CD4-positive, alpha-beta T cell treated with Interleukin-12 subunit alpha and Interleukin-12 subunit beta, for 1 hour (primary cell): ENCODE data around the gene MBP.

Experiments
- DNase-seq: peaks from one replicate; pipeline ENCODE4 v3.0.0-alpha.2; 2020

The MBP gene

DNA sequence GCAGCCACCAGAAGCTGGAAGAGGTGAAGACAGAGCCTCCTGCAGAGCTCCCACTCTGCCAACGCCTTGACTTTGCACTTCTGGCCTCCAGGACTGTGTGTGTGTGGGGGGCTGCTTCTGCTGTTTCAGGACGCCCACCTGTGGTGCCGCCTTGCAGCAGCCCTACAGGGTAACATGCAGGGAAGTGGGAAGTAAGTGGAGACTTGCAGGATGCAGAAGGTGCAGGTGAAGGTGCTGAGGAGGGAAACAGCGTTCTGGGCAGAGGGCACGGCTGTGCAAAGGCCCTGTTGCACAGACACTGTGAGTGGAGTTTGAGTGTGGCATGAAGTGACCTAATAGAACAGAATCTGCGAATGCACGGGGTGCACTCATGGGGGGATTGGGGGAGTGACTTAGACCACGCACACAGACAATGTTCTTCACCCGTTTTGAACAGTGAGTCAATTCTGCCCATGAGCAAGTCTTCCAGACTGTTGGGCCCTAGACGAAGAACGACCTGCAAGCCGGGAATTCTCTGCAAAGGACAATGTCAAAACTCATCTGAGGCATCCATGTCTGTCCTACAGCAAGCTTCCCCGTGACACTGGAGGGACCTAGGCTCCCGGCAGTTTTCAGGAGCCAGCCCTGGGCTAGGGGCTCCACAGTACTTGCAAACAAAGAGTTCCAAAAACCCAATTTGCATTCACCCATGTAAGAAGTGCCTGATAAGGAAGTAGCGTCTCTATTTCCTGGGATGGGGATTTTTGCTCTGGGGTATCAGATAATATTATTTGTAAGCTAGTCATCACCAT is 19.0 kb downstream of the MBP start:
- DNase-seq, result no peak

DNA sequence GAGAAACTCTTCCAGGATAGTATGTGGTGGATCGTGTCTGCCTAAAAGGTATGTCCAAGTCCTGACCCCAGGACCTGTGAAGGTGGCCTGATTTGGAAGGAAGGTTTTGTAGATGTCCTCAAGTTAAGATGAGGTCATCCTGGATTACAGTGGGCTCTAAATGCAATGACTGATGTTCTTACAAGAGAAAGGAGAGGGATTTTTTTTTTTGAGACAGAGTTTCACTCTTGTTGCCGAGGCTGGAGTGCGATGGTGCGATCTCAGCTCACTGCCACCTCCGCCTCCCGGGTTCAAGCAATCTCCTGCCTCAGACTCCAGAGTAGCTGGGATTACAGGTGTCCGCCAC is 19.9 kb downstream of the MBP start:
- DNase-seq, result no peak

DNA sequence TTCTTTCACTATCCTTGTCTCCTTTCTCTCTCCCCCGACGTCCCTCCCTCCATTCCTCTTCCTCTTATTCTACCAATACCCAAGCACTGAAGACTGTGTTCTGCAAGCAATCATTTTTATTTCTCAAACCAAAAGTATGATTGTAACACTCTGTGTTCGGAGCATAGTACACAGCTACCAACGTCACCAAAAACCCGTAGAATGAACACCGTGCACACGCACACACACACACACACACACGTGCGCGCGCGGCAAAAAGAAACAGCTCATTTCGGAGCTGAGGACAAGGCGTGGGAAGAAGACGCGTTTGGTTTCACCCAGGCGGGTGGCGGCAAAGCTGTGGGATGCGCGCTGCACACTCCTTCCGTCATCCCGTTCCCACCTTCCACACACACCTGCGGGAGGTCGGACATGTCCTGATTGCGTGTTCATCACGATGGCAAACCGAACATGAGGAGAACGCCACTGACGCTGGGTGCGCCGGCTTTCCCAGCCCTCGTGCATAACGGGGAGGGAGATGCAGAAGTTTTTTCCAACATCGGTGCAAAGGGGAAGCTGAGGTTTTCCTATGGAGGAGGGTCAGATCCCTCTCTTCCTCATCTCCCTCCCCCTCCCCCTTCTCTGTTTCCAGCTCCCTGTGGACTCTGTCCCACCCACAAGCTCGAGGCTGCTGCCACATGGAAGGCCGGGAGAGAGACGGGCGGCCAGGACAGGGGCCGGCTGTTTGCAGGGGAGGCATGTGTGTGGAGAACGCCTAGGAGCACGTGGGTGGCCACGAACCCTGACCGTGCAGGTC is 20.4 kb downstream of the MBP start:
- DNase-seq, result no peak

DNA sequence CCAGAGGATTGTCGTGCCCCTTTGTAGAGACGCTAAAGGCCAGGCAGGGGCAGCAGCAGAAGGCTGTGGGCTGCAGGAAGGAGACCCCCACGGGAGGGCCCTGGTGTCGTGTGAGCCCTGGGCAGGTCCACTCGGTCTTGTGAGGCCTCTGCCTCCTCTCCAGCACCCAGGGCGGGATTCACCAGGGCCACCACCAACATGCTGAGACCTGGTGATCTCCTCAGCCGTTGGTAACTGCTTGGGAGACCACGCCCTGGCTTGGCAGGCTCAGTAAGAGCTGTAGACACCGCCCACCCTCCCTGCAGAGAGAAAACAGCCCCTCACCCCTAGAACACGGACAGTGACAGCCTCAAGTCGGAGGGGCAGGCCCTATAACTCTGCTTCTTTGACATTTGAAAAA is 21.1 kb downstream of the MBP start:
- DNase-seq, result no peak

DNA sequence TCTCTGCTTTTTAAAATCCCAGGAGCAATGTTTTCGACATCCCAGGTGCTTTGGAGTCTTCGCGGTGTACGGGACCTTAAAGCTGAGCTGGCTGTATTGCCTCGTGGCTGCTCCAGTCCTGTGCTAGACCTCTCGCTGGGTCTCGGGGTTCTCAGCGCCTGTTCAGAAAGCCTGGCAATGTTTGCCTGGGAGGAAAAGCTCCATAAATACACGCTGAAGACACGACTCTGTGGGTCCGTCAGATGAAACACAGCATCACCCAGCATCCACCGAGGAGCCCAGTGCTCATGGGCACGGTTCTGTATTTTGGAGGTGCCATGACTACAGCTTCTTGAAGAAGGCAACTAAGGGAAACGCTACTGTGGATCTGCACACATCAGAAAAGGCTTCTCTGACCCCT is 21.6 kb downstream of the MBP start:
- DNase-seq, result no peak

DNA sequence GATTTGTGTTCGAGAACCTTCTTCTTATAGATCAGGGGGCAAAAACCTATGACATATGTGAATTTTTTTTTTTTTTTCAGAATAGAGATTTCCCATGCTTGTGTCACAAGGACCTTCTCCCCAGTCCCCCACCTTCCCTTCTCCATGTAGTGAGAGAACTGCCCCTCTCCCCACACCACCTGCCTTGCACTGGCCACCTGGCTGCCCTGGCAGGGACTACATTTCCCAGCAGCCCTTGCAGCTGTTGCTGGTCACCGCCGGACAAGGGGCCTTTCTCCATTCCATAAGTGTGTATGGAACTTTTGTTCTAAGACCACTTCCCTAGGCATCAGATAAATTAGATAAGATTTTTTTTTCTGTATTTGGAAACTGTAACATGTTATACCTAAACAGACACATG is 22.2 kb downstream of the MBP start:
- no peak for DNase-seq

DNA sequence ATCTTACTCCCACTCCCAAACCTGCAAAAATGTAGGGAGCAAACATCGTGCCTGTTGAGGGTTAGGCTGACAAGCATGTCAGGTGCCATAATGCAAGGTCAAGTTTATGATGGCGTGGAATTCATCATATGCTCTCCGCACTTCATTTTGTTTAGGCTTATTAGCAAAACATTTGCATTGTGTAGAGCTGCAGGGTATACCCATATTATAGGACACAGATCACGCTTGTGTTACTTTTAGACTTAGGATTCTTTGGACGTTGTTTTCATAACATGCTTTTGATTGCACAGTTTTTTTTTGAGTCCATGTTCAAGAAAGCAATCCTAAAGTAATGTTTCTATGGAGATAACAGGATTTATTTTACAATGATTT is 22.9 kb downstream of the MBP start:
- no peak for DNase-seq

DNA sequence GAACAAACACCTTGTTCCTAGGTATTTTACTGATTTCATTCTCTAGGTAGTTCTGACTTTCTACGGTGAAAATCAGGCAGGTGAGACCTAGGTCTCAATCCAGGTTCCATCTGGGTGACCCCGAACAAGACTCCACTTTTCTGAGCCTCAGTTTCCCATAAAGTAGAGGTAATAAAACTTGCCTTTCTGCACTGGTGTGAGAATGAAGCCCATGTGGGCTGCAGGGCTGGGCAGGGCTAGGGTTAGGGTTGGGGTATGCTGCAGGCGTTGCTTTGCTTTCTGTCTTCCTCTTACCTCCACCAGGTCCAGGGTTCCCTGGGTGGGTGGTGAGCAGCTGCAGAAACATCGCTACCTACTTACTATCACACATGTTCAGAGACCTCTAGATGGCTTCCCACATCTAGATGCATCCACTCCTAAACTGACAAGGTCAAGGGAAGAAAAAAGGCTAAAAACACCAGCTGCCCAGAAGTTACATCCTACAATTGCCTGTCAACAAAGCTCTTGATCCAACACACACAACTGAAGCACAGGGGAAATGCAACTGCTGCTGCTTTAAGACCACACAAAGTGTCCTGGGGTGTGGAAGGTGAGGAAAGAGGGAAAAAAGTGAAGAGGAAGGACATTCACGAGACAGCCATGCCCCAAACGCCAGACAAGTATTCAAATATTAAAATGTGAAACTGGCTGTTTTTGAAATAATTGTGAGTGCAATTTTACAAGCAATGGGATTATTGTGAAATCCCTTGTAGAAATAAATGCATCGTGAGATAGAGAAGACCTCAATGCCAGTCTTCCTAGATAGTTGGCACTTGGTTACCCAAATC is 23.5 kb downstream of the MBP start:
- no peak for DNase-seq

DNA sequence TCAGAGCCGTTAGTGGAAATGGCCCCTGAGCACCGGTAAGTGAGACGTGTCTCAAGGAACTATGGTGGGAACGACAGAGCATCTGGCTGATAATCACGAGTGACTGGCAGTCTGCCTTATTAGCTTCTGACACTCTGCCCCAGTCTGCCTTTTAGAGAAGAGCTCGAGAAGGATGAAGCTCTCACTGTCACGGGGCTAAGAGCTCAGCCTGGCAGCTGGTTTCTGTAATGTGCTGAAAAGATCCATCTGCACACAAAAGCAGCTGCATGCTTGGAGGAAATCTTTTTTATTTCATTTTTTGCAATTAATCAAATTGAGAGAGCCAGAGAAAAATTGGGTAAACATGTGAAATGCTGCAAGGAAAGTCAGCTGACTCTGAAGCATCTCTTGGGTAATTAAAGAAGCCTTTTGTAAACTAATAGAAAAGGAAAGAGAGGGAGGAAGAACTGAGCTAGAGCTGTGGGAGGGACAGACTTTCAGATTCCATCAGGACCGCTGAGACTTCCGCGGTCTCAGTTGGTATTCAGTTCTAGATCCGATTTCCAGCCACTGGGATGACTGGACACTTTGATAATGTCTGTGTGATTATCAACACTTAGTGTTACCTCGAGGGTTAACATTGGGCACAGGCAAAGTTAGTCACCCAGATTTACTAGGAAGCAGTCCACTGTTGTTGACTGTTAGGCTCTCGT is 24.4 kb downstream of the MBP start:
- DNase-seq, result no peak

DNA sequence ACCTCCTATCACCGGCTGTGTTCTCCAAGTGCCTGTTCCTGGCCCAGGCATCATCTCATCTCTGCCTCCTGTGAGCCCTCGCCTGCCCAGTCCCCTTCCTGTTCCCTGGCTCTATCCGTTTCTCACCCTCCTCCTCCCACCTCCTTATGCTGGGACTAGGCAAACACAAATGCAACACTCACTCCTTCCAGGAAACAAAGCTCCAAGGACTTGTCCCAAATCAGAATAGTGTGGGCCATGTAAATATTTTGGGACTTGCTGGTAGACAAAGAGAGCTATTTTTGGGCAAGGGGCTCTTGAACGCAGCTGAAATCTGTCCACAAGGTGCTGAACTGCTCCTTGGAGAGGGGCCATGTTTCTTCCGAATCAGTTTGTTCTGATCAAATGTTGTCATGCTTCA is 25.3 kb downstream of the MBP start:
- no peak for DNase-seq

DNA sequence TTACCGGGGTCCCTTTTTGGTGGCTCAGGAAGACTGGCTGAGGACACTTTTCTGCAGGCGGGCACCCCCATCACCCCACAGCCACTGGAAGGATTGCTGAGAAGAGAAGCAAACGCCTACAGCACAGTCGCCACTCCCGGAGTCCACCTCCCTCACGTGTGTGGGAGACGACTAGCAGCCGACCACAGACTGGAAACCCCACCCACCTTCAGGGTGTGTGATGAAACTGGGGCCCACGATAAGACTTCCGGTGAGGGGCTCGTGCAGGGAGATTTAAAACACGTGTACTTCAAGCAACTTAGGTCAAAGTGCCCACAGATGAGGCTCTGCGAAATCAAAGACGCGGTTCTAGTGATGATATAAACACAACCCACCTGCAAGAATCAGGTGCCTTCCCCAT is 26.3 kb downstream of the MBP start:
- DNase-seq, result peak; percentile 86

DNA sequence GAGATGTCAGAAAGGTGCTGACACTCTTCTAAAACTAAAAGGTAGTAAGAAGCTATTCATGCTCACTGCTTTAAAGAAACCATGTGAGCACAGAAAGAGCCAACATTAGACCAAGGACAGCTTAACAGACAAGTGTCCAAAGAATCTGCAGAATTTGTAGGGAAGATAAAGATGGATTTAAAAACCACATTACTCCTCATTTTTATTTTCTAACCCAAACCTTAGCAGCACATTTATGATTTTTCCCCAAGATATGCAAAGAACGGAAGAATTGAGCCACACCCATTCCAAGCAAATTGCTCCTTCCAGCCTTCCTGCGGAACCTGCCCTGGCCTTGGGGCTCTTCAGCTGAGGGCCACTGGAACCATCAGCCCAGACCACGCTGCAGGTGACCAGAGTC is 26.9 kb downstream of the MBP start:
- DNase-seq, result no peak

DNA sequence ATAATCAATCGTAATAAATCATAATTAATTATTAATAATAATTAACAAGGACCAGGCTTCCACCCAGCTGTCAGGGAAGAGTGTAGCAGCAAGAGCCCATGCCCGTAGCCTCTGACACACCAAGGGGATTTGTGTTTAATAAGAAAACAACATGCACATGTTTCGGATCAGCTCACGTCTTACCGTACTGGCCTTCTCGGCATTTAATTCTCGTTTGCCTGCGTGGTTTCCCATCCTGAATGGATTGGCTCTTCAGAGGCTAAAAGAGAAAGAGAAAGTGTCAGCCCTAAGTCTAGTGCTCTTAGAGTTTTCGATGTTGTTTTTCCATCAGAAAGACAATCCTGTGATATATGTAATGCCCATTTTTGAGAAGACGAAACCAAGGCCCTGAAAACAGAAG is 27.6 kb downstream of the MBP start:
- peak; percentile 45 for DNase-seq

DNA sequence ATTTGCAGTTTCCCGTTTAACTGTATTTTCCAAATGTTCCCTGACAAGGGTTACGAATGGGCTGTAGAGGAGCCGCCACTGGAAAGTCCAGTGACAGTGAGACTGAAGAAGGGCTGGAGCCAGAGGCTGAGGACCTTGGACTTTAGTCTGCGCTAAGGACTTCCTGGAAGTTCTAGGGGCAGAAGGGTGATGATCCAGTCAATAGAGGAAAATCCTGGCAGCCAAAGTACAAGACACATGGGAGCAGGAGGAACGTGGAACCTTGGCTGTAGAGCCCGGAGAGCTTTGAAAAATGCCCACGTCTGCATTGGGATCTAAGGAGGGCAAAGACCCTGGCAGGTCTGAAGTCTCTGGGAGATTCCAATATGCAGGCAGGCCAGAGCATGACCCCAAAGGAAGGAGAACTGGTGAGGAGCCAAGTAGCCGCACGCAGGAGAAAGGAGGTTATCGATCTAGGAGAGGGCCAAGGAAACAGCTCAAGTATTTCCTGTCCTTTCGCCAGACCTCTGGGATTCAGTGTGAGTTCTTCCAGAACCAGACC is 28.5 kb downstream of the MBP start:
- no peak for DNase-seq

DNA sequence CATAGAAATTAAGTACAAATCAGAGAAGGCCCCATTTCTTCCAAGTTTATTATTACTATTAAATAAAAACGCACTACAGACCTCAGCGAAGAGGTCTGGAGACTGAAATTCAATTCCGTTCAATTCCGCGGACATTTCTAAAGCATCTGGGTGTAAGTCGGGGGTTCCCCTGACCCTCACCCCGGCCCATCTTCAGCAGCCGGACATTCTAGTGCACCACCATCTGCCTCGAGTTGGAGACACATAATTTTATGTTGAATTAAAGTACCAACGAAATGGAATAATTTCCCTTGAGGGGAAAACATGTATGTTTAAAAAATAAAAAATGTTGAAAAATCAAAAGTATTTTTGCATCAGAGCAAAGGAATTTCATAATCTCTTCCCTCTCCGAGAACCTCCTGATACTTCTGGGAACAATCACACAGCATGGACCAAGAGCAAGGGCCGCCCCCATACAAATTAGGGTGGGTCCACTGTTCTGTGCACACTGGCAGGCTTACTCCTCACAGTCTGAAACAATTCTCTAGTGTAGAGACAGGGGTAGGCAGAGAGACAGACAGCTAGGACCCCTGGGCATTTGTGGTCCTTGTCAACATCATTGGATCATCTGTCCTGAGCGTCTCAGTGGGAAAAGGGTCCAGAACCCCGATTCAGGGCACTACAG is 29.3 kb downstream of the MBP start:
- DNase-seq, result no peak

DNA sequence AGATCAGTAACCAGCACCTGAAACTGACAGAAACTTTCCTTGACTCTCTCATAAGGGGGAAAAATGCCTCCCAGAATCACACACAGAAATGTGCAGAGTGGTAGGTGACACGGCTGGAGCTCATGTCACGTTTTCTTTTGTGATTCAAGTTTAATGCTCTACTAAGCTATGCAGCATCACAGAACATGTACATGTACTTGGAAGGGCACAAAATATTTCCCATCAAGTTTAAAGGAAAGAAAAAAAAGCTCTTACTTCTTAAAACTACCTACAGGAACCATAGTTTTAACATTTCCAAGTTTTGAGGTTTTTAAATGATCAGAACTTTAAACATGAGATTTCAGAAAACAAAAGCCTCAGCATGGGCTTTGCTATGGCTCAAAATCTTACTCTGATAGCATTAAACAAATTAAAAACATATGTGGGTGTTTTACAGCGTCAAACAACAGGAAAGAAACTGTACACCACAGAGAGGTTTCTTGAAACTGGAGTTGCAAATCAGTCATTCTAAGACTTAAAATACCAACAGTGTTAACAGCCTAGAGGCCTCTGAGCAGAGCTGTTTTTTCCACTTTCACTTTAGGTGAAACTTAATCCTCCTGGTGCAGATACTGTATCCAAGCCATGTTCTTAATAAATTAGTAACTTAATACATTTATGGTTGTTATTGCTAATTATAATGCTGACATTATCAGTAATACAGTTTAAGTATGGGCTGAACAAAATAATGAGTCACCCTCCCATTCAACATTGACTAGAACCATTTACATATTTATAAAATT is 30.1 kb downstream of the MBP start:
- DNase-seq, result peak; percentile 66

DNA sequence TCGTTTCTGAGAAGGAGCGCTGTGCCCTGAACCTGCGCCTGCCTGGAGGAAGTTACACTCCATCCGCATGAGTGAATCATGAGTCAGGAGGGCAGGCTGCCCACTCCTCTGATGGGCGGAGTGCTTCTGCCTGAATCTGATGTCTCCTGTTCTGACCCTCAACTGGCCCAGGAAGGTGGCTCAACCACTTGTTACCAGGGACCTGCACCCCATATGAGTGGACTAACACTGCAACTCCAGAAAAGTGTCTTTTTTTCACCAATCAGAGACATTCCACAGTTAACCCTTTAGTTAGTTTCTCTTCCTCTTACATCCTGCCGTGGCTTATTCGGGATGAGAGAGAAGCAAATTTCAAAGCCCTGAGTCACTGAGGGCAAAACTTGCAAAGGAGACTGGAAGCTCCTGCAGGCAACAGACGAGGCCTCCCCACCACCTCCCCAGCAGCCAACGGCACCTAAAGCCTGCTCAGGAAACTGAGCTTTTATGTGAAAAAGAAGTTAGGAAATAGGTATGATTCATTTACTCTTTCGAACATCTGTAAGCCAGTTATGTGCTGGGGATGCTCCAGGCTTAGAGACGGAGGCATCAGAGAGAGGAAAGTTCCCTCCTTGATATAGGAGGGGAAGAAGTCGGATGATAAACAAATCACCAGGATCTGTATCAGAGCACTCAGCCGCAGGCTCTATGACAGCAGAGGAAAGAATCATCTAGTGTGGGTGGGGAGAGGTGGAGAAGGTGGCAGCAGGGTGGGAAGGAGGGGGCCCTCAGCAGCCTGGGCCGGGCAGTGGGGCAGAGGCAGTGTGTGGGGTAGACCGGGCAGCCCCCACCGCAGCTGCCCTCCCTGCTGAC is 30.9 kb downstream of the MBP start:
- DNase-seq, result peak; percentile 52

DNA sequence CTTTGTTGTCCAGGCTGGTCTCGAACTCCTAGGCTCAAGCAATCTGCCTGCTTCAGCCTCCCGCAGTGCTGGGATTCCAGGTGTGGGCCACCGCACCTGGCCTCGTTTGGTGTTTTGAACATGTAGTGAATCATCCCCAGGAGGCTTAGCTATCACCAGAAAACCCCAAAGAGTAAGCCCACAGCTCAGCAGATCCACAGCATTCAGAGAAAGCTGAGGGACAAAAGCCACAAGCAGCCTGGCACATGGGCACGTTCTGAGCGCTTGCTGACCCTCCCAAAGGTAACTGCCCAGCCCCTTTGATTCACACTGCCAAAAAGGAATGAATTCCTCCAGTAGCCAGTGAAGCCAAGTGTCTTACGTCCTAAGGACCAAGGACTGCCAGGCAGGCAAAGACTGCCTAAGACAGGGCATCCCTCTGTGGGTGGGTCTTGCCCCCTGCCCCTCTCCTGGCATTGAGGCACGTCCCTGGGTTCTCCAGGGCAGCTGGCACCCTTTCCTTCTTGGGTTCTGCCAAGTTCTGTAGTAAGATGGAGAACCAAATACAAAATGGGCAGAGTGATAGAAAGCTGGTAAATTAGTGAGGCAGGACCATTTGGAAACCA is 31.7 kb downstream of the MBP start:
- DNase-seq, result peak; percentile 44

DNA sequence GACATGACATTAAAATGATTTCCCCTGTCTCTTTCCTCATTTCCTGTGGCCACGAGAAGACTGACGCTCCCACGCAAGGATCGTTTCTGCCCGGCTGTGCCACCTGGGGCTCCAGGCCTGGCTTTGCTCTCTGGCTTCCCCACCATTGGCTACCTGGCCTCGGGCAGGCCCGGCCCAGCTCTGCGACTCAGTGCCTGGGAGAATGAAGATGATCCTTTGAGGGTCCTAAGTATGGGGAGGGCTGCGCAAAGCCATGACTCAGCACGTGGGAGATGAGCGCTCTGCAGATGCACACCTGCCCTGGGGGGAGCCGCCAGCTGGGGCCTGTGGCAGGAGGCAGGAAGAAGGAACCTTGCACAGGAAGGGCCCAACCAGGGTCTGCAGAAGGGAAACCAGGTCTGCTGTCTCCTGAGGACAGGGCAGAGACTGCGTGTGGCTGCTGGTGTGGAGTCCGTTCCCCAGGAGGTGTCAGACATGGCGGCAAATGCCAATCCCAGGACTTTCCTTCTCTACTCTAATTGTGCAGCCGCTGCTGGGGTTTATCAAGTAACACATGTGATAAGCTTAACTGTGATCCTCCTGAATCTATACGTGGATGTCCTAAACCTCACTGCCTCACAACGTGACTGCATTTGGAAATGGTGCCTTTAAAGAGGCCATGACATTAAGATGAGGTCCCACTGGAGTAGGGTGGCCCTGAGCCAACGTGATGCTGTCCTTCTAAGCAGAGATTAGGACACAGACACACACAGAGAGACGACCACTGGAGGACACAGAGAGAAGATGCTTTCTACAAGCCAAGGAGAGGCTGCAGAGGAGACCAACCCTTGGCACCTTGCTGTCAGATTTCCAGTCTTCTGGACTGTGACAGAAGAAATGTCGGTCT is 32.9 kb downstream of the MBP start:
- DNase-seq, result peak; percentile 51
